Nasal cavity respiratory epithelium epithelial cell of viscerocranial mucosa (primary cell): Measurements from ENCODE around the gene SLC35A2. TPM values are rescaled to one million over a fixed set of nuclear protein-coding genes. Genes with fewer than 3 reads are reported as not detected.

Experiments used
- total RNA-seq: library from RNA; depleted of rRNA; stranded (reverse); fragments of >200 nt; gene quantifications from 2 replicates; pipeline ENCODE4 v1.2.3, GENCODE V29; 2014

Gene SLC35A2
- total RNA-seq = 18.8 and 26.4 TPM in 2 replicates

GRCh38 chrX:48911412-48912182 lies at the start of gene SLC35A2:
TSS of gene SLC35A2 (minus strand) at chrX:48911646. CDS start at chrX:48911636, 10 bp downstream.

GRCh38 chrX:48957477-48957826 lies 46.0 kb upstream of the SLC35A2 start, which contains the start of gene OTUD5:
TSS of gene OTUD5 (minus strand) at chrX:48957607. CDS start at chrX:48957570, 37 bp downstream.

DNA sequence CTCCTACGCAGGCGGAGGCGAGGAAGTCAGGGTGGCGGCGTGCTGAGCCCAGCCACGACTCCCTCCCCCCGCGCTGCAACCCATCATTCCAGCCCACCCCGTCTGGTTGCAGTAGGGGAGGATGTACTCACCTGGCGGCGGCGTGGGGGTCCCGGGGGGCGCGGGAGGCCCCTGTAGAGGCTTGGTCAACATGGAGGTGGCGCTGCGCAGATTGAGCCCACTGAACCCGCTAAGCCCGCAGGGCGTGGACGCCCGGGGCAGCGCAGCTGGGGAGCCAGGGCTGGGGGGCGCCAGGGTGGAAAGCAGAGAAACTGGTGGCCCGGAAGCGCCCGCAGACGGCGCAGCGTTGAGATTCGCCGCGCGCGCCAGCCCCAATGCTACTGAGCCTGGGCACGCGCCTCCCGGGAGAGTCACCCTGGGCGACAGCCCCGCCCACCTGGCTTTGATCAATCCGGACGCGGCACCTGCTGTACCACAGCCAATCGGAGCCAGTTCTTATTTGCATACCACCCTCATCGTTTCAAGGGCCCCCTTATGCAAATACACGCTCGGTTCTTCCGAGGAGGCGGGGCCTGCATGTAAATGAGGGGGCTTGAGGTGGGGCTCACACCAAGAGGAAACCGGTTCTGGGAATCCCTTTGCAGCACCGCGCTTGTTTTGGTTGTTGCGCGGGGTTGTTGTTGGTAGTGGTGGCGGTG lies 7.3 kb upstream of the SLC35A2 start, which contains the start of gene PIM2:
TSS of gene PIM2 (minus strand) at position 382 of the 698 bp plus-strand sequence. CDS start at position 192, 190 bp downstream.

GRCh38 chrX:48897625-48898306 lies 13.7 kb downstream of the SLC35A2 start, which contains the start of the genes PQBP1 and TIMM17B:
TSS of gene PQBP1 (plus strand) at chrX:48897930. CDS start at chrX:48898510, 580 bp downstream.
TSS of gene TIMM17B (minus strand) at chrX:48897768. CDS start at chrX:48897749, 19 bp downstream.

Other genes with a start within 250 kb of the SLC35A2 start
- under 0.01 and 0.28 TPM in 2 replicates for gene WAS, start 227.8 kb downstream of the SLC35A2 start, total RNA-seq
- gene SUV39H1, start 214.9 kb downstream of the SLC35A2 start, total RNA-seq = 1.1 and 1.7 TPM in 2 replicates
- gene GLOD5, start 149.9 kb downstream of the SLC35A2 start, total RNA-seq = not detected in 2 replicates
- gene GATA1, start 125.1 kb downstream of the SLC35A2 start, total RNA-seq = not detected in 2 replicates
- 35.2 and 41.4 TPM in 2 replicates for gene HDAC6, start 109.6 kb downstream of the SLC35A2 start, total RNA-seq
- gene ERAS, start 85.1 kb downstream of the SLC35A2 start, total RNA-seq = not detected in 2 replicates
- gene PCSK1N, start 76.0 kb downstream of the SLC35A2 start, total RNA-seq = under 0.01 and 1.4 TPM in 2 replicates
- gene TIMM17B, start 13.9 kb downstream of the SLC35A2 start, total RNA-seq = 22.4 and 38.3 TPM in 2 replicates
- 65.6 and 131 TPM in 2 replicates for gene PQBP1, start 13.7 kb downstream of the SLC35A2 start, total RNA-seq
- 5.9 and 6.5 TPM in 2 replicates for gene PIM2, start 7.4 kb upstream of the SLC35A2 start, total RNA-seq
- 17.4 and 34.5 TPM in 2 replicates for gene OTUD5, start 46.0 kb upstream of the SLC35A2 start, total RNA-seq
- under 0.01 and 0.93 TPM in 2 replicates for gene KCND1, start 60.2 kb upstream of the SLC35A2 start, total RNA-seq
- gene GRIPAP1, start 90.6 kb upstream of the SLC35A2 start, total RNA-seq = 23.6 and 36.5 TPM in 2 replicates
- 17.4 and 37.9 TPM in 2 replicates for gene TFE3, start 131.7 kb upstream of the SLC35A2 start, total RNA-seq
- 2.1 and 5.8 TPM in 2 replicates for gene CCDC120, start 147.4 kb upstream of the SLC35A2 start, total RNA-seq
- 2.1 and 5.4 TPM in 2 replicates for gene PRAF2, start 162.4 kb upstream of the SLC35A2 start, total RNA-seq
- 29.0 and 29.4 TPM in 2 replicates for gene WDR45, start 168.2 kb upstream of the SLC35A2 start, total RNA-seq
- gene GPKOW, start 212.1 kb upstream of the SLC35A2 start, total RNA-seq = 22.9 and 29.0 TPM in 2 replicates